Endothelial cell of umbilical vein (primary cell): ENCODE measurements around the gene EXD1.

Experiments
- CTCF ChIP-seq, 2 donors: IDR thresholded peaks; 1 replicate in 1 of 2; 2 replicates in 1 of 2; pipeline ENCODE4 v1.5.1; 2011; ENCODE audit warnings: low read length in 2 of 2, mild to moderate bottlenecking in 2 of 2, moderate library complexity in 2 of 2, control low read depth in 1 of 2, inconsistent platforms in 1 of 2, low read depth in 1 of 2; ENCODE audit not compliant: insufficient read depth in 1 of 2; ENCODE audit errors: extremely low read depth in 1 of 2
- EZH2 ChIP-seq: IDR thresholded peaks from 2 replicates; pipeline ENCODE4 v1.6.1; 2012; ENCODE audit warnings: borderline replicate concordance, low read depth, mild to moderate bottlenecking, moderate library complexity, low read length, inconsistent platforms; ENCODE audit not compliant: severe bottlenecking
- MAX ChIP-seq: IDR thresholded peaks from 2 replicates; pipeline ENCODE4 v1.6.1; 2011; ENCODE audit not compliant: insufficient read depth, insufficient read length

GRCh38 chr15:41161336-41161735, 69.2 kb downstream of the EXD1 start:
- TF ChIP-seq CTCF (IDR thresholded peaks at IDR 0.05; ENCODE audit: extremely low read depth in 1 of 2, insufficient read depth in 1 of 2, low read depth in 1 of 2, low read length in 2 of 2) (no peak), EZH2 (no peak), MAX (no peak)
